ENCODE measurements around the gene SMIM9.
A peak's percentile ranks its signal among the peaks of the same experiment; 100 is the strongest.

SMIM9 gene

GRCh38 chrX:154813801-154814200, 20.7 kb downstream of the SMIM9 start:
- no peak for DNase-seq

- DNase-seq = no peak
Measured at GRCh38 chrX:154812341-154813101, 21.9 kb downstream of the SMIM9 start.

GRCh38 chrX:154809939-154810665, 24.4 kb downstream of the SMIM9 start:
- no peak for DNase-seq

GRCh38 chrX:154806837-154807501, 27.5 kb downstream of the SMIM9 start:
- no peak for DNase-seq

GRCh38 chrX:154805696-154806091, 28.8 kb downstream of the SMIM9 start:
- DNase-seq = no peak

GRCh38 chrX:154804957-154805695, 29.3 kb downstream of the SMIM9 start, which contains the start of gene MPP1:
TSS of gene MPP1 (minus strand) at chrX:154805485. CDS start at chrX:154805373, 112 bp downstream.
- no peak for DNase-seq

GRCh38 chrX:154804261-154804956, 30.1 kb downstream of the SMIM9 start:
- no peak for DNase-seq

- DNase-seq = no peak
Measured at GRCh38 chrX:154802947-154803346, 31.5 kb downstream of the SMIM9 start.

GRCh38 chrX:154800478-154801210, 33.8 kb downstream of the SMIM9 start:
- no peak for DNase-seq

GRCh38 chrX:154799556-154800348, 34.7 kb downstream of the SMIM9 start:
- peak; percentile 1 for DNase-seq

- DNase-seq = no peak
Measured at GRCh38 chrX:154797006-154797405, 37.5 kb downstream of the SMIM9 start.

- DNase-seq = no peak
Measured at GRCh38 chrX:154795016-154795415, 39.4 kb downstream of the SMIM9 start.

GRCh38 chrX:154793084-154793795, 41.2 kb downstream of the SMIM9 start:
- no peak for DNase-seq

- no peak for DNase-seq
Measured at GRCh38 chrX:154791939-154792338, 42.5 kb downstream of the SMIM9 start.

- DNase-seq = no peak
Measured at GRCh38 chrX:154791467-154791866, 43.0 kb downstream of the SMIM9 start.

GRCh38 chrX:154785716-154786115, 48.7 kb downstream of the SMIM9 start:
- DNase-seq = no peak

GRCh38 chrX:154784149-154784995, 50.1 kb downstream of the SMIM9 start:
- no peak for DNase-seq

- no peak for DNase-seq
Measured at GRCh38 chrX:154780968-154781367, 53.5 kb downstream of the SMIM9 start.

- DNase-seq = no peak
Measured at GRCh38 chrX:154779261-154779660, 55.2 kb downstream of the SMIM9 start.
